Aorta (tissue), 5 donors: ENCODE results near the gene THAP3. TPM values are rescaled to one million over a fixed set of nuclear protein-coding genes. Genes with fewer than 3 reads are reported as not detected.
"Not testable (repeated sequence)": the region's sequence is repeated elsewhere in the genome, so short reads cannot be mapped to it uniquely, and the experiment has no call there.

ENCODE experiments used
- ATAC-seq: fragments of 200-7000 bp; cut with Tn5 transposase; one replicate; pipeline ENCODE4 v1.9.1; 2022; ENCODE audit warnings: moderate library complexity; ENCODE audit not compliant: low FRiP score
- DNase-seq, 2 donors: peaks; one replicate each; pipeline ENCODE4 v3.0.0-alpha.2; 2020
- H3K27ac ChIP-seq, 2 donors: one replicate each; pipeline ENCODE4 v1.5.1; 2013; ENCODE audit warnings: low read length in 2 of 2, mild to moderate bottlenecking in 2 of 2, moderate library complexity in 2 of 2, control low read depth in 1 of 2, inconsistent platforms in 1 of 2, low read depth in 1 of 2
- H3K27me3 ChIP-seq, 2 donors: one replicate each; pipeline ENCODE4 v1.6.1; 2013; ENCODE audit warnings: control low read depth in 1 of 2, low read length in 1 of 2, mild to moderate bottlenecking in 1 of 2, moderate library complexity in 1 of 2; ENCODE audit not compliant: insufficient read depth in 2 of 2, control insufficient read depth in 1 of 2
- H3K36me3 ChIP-seq, 2 donors: one replicate each; pipeline ENCODE4 v1.6.1; 2013; ENCODE audit warnings: control low read depth in 1 of 2, low read length in 1 of 2, mild to moderate bottlenecking in 1 of 2; ENCODE audit not compliant: insufficient read depth in 2 of 2, control insufficient read depth in 1 of 2
- H3K4me1 ChIP-seq, 2 donors: one replicate each; pipeline ENCODE4 v1.6.1; 2013; ENCODE audit warnings: low read length in 2 of 2, control low read depth in 1 of 2, mild to moderate bottlenecking in 1 of 2, moderate library complexity in 1 of 2; ENCODE audit not compliant: insufficient read depth in 2 of 2, control insufficient read depth in 1 of 2
- H3K4me3 ChIP-seq, 2 donors: one replicate each; pipeline ENCODE4 v1.5.1; 2013; ENCODE audit warnings: low read length in 2 of 2, control low read depth in 1 of 2, mild to moderate bottlenecking in 1 of 2
- H3K9me3 ChIP-seq: one replicate; pipeline ENCODE4 v1.6.1; 2013; ENCODE audit warnings: mild to moderate bottlenecking, low read length; ENCODE audit not compliant: control insufficient read depth
- WGBS, 2 donors: extraction: QIAGEN DNeasy Blood & Tissue Kit; methylation state at CpG; one replicate each; pipeline ENCODE4 v1.1.7; 2013; 5-methylcytosine and 5-hydroxymethylcytosine counted together
- intact Hi-C, 2 donors: fragments of 100-400 bp; cut with DNase I; formaldehyde crosslinking; loops; one replicate each; pipeline versions ENCODE4 v1.14.2 to v1.15.0; 2022
- polyA plus RNA-seq, 2 donors: library from polyadenylated mRNA; stranded (reverse); fragments of 200-250 nt; gene quantifications; one replicate each; pipeline ENCODE4 v1.2.3, GENCODE V29; 2013
- total RNA-seq, 2 donors: library from RNA; stranded (reverse); fragmentation: NEBNext Ultra II Directional; extraction: Animal tissue kit (Norgen Biotek cat#: 25700); gene quantifications; one replicate each; pipeline ENCODE4 v1.2.1, GENCODE V29; 2021
- donor health status: healthy with polysubstance abuse.
- donor health status: Bipolar disorder and iron deficiency.
- donor health status: DM: no; HTN: no; CAD: no.
- donor health status: DM: no; HTN: no; CAD: no.
- donor health status: DM: yes; HTN: yes; CAD: no.

THAP3 gene
- total and polyA plus RNA-seq, 4 donors = 11.0 to 44.1 (median 21.0) TPM

DNA sequence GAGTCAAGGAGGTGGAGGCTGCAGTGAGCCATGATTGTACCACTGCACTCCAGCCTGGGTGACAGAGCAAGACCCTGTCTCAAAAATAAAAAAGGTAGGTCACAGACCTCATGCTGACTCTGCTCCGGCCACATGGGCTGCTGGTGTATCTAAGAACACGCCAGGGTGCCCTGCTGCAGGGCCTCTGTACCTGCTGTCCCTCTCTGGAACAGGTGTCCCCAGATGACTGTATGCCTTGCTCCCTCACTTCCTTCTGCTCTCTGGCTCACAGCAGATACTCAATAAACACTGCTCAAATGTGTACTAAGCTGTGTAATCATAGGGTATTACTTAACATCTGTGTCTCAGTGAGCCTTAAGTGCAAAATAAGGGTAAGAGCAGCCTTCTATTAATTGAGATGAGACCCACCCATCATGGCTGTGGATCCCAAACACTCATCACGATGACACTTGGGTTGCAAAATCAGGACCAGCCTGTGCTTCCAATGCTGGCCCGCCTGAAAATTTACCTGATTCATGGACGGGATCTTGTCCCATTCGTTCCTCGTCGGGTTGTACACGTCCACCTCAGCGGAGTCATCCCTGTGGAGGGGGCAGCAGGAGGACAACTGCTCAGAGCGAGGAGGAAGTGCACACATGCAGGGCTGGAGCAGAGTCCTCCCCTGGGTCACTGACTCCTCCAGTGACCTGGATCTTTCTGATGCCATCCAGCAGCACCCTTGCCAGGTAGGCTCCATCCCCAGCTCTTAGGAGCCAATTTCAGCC is 29.5 kb upstream of the THAP3 start:
- no peak for ATAC-seq
- Histone ChIP-seq H3K27ac (no peak overlapping the region), H3K9me3 (no peaks in the 10 kb centered on the region), H3K4me1 (peaks cover 0 to 2% of the 10 kb centered on the region in 2 donors), H3K4me3 (no peak overlapping the region), H3K27me3 (no peaks in the 10 kb centered on the region), H3K36me3 (peaks cover 0 to 22% of the 10 kb centered on the region in 2 donors)
- DNase-seq = no peak
- 86 to 90% methylated on average over 11 of the region's 11 CpGs for WGBS, 2 donors
- intact Hi-C loops = loop anchor here in 1 of 2 donors (5.0 kb wide), 1 partner anchor 32 kb away; no protein-coding TSS in a partner anchor

DNA sequence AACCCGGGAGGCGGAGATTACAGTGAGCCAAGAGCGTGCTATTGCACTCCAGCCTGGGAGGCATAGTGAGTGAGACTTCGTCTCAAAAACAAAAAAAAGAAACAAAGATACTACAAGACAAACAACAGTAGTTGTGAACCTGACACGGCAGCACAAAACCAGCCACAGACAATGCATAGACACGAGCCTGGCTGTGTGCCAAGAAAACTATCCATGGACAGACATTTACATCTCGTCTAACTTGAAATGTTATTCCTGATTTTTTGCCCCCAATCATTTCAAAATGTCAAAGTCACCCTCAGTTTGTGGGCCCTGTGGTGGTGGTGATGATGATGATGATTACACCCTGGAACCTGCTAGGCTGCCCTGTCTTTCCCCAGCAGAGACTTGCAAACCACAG is 28.3 kb upstream of the THAP3 start:
- no peak overlapping the region for H3K27ac ChIP-seq
- DNase-seq (no peak), ATAC-seq (no peak)
- no peak overlapping the region for H3K4me3 ChIP-seq
- H3K9me3 ChIP-seq = no peaks in the 10 kb centered on the region
- no peaks in the 10 kb centered on the region for H3K4me1 ChIP-seq
- 47 to 51% methylated on average over 7 of the region's 7 CpGs for WGBS, 2 donors
- H3K36me3 ChIP-seq = peaks cover 0 to 22% of the 10 kb centered on the region in 2 donors
- intact Hi-C loops = no loop called here
- H3K27me3 ChIP-seq = no peaks in the 10 kb centered on the region

DNA sequence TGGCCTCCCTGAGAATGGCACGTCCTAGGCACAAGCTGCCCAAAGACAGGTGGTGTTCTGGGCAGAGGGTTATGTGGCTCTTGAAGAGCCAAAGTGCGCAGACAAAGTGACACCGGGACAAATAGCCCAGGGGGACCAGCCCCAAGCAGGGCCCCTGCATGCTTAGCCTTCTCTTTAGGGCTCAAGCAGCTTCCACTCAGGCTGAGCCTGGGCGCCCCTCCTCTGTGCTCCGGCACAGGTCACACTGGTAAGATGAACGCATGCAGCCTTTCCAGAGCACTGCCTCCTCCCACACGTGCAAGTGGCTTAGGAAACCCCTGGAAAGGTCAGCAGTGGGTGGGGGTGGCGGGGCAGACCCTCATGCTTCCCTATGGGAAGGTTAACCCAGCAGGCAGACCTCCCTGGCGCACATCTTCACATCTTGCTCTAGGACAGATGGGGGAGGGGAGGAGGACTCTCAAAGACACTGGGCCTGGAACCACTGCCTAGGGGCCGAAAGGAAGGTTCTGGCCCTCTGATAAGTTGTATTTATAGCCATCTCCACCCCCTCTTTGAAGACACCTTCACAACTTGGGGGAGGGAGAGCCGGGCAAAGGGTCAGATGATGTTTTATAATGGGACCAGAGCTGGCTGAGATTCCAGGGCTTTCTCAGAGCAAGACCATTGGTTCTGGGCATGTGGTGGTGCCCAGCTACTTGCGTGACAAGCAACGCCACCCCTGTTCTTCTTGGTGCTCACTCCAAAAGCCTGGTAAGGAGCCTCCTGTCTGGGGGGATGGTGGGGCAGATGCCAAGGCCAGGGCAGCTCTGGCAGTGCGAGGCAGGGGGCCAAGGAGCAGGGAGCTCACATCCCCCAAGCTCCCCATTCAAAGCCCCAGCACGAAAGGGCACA is 27.5 kb upstream of the THAP3 start:
- DNase-seq (no peak), ATAC-seq (no peak)
- intact Hi-C loops = no loop called here
- WGBS, 2 donors = 63 to 70% methylated on average over 15 of the region's 15 CpGs
- Histone ChIP-seq H3K27ac (peak overlapping the region in 1 of 2 donors; percentile 53), H3K27me3 (no peaks in the 10 kb centered on the region), H3K36me3 (peaks cover 0 to 22% of the 10 kb centered on the region in 2 donors), H3K4me3 (no peak overlapping the region), H3K4me1 (no peaks in the 10 kb centered on the region), H3K9me3 (no peaks in the 10 kb centered on the region)

DNA sequence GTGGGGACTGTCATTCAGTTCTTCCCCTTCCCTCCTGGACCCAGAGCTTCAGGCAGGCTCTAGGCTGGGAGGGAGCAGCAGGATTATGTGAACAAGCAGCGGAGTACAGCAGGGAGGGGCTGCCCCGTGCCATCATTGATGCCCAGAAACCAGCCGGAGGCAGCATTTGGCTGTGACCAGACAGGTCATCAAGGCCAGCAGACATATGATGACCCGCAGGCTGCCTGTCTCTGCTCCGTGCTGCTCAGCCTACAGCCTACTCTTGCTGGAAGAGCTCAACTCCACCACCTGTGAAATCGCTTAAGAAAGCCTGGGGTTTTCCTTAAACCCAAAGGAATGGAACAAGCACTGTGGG is 26.9 kb upstream of the THAP3 start:
- no peak for DNase-seq
- Histone ChIP-seq H3K4me1 (no peaks in the 10 kb centered on the region), H3K9me3 (no peaks in the 10 kb centered on the region), H3K27me3 (peaks cover 0 to 2% of the 10 kb centered on the region in 2 donors), H3K27ac (peak overlapping the region in 1 of 2 donors; percentile 53), H3K4me3 (no peak overlapping the region), H3K36me3 (peaks cover 0 to 19% of the 10 kb centered on the region in 2 donors)
- ATAC-seq = no peak
- intact Hi-C loops = no loop called here
- 87 to 89% methylated on average over 6 of the region's 6 CpGs for WGBS, 2 donors

DNA sequence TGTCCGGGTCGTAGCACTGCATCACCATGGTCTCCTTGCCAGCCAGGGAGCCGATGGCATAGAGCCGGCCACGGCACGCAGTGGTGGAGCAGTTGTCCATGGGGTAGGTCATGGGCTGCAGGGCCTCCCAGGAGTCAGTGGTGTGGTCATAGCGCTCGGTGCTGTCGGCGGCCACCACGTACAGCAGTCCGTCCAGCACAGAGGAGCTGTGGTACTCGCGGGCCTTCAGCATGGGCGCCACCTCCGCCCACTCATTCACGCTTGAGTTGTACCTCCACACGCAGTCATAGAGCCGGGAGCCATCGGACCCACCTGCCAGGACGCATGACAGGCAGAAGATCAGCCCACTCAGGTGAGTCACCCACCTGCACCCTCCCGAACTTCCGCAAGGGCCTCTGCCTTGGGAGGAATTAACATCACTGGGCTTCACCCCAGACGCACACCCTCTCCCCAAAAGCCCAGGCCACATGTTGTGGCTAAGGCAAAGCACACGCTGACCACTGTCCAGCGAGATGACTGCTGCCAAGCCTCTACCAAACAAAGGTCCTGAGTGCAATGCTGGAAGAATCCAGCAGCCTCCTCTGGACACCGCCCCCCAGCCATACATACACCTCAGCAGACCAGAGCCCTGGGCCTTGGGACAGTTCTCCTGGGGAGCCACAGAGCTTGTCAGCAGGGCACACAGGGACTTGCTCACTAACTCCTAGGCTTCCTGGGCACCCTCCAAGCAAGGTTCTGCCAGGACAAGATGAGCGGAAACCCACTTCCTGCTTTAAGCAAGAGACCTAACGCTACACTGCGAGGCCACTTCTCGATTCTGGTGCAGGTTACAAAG is 25.3 kb upstream of the THAP3 start:
- Histone ChIP-seq H3K4me1 (no peaks in the 10 kb centered on the region), H3K36me3 (peaks cover 0 to 12% of the 10 kb centered on the region in 2 donors), H3K27me3 (peaks cover 0 to 2% of the 10 kb centered on the region in 2 donors), H3K27ac (peak overlapping the region in 1 of 2 donors; percentile 14), H3K9me3 (no peaks in the 10 kb centered on the region), H3K4me3 (peak overlapping the region in 1 of 2 donors; percentile 70)
- 86% methylated on average over 31 of the region's 31 CpGs for WGBS, 2 donors
- ATAC-seq = no peak
- DNase-seq = no peak
- intact Hi-C loops = no loop called here

DNA sequence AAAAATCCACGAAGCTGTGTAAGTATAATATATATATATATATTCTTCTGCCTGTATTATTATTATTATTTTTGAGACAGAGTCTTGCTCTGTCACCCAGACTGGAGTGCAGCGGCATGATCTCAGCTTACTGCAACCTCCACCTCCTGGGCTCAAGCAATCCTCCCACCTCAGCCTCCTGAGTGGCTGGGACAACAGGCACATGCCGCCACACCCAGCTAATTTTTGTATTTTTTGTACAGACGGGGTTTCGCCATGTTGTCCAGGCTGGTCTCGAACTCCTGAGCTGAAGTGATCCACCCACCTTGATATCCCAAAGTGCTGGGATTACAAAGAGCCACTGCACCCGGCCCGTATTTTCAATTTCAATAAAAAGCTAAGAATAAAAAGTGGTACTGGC is 24.7 kb upstream of the THAP3 start:
- DNase-seq, H3K4me1 ChIP-seq, H3K9me3 ChIP-seq, H3K27me3 ChIP-seq, ATAC-seq: not testable (repeated sequence)
- peak overlapping the region in 1 of 2 donors; percentile 74 for H3K27ac ChIP-seq
- H3K36me3 ChIP-seq = peaks cover 0 to 10% of the 10 kb centered on the region in 2 donors
- H3K4me3 ChIP-seq = peak overlapping the region; percentile 57 to 70
- intact Hi-C loops = loop anchor here in 1 of 2 donors (10.0 kb wide), 1 partner anchor 185 kb away; the partner anchor contains the start of gene CAMTA1
- WGBS, 2 donors = 56 to 64% methylated on average over 8 of the region's 8 CpGs

DNA sequence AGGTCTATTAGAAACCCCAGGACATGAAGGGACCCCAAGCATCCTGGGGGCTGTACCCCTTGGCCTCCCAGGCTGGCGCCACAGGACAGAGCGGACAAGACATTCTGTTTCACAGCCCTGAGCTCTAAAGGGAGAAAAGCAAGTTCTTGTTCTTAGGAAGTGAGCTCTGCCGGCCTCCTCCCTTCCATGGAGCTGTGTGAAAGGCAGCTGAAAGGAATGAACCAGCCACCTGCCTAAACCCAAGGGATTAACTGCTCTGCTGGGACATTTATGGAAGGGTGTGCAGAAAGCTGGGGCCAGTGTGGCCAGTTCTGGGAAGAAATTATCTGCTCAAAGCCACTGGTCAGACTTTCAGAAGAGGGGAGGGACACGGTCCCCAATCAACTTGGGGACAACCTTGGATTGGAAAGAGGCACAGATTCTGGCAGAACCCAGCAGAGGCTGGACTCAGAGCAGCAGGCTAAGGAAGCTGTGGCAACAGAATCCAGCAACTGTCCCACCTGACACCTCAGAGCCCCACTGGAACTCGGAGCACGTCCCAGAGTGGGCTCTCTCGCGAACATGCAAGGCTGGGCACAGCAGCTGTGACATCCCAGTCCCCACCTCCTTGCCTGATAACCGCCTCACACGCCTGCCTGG is 24.1 kb upstream of the THAP3 start:
- ATAC-seq (no peak), DNase-seq (no peak)
- Histone ChIP-seq H3K4me1 (no peaks in the 10 kb centered on the region), H3K9me3 (no peaks in the 10 kb centered on the region), H3K27me3 (peaks cover 0 to 2% of the 10 kb centered on the region in 2 donors), H3K36me3 (peaks cover 0 to 6% of the 10 kb centered on the region in 2 donors), H3K27ac (peak overlapping the region; percentile 74 to 81), H3K4me3 (peak overlapping the region; percentile 57 to 70)
- intact Hi-C loops = loop anchor here in 1 of 2 donors (10.0 kb wide), 1 partner anchor 184 kb away; the partner anchor contains the start of gene CAMTA1
- 14 to 16% methylated on average over 10 of the region's 10 CpGs for WGBS, 2 donors
